GM21381 (cell line): ENCODE data around the gene STK25.

ENCODE experiments used
- ATAC-seq: cut with Tn5 transposase; IDR thresholded peaks from one replicate; pipeline ENCODE4 v1.9.1; 2021; ENCODE audit warnings: mild to moderate bottlenecking, moderate library complexity; ENCODE audit not compliant: unreplicated experiment

Gene STK25

DNA sequence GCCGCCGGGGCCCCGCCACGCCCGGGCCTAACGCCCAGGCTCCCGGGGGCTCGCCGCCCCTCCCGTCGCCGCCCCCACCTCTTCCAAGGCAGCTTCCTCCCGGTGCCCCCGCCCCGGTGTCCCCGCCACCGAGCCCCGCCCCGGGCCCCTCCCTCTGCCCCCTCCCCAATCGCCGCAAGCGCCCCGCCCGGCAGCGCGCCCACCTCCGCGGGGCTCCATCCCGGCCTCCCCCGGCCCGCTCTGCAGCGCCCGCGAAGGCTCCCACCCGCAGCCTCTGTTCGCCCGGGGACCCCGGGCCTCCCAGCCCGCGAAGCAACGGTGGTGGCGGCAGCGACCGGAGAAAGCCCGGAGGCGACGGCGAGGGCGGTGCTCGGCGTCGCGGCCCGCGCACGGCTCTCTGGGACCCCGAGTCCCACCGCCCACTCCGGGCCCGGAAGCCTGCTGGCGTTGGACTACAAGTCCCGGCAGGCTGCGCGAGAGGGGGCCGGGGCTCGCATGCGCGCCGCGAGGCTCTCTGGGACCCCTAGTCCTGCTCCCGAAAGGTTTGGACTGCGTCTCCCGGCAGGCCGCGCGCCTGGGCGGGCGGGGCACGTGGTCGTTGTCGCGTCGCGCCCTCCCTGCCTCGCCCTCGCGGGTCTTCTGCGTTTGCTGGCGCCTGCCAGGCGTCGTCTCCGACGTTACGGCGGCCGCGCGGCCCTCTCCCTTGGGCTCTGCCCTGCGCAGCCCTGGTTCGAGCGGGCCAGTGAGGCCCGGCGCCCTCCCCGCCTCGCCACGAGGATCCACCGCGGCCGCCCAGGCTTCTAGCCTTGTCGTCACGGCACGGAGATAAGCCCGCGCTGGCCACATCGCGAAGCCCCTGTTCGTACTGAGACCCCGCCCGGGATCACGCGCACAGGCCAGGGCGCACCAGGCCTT, at the start of gene STK25:
Gene STK25 (minus strand): TSS at position 345 of the 915 bp plus-strand sequence. CDS start 549 bp downstream, outside the sequence.
- peak; percentile 94 for ATAC-seq

DNA sequence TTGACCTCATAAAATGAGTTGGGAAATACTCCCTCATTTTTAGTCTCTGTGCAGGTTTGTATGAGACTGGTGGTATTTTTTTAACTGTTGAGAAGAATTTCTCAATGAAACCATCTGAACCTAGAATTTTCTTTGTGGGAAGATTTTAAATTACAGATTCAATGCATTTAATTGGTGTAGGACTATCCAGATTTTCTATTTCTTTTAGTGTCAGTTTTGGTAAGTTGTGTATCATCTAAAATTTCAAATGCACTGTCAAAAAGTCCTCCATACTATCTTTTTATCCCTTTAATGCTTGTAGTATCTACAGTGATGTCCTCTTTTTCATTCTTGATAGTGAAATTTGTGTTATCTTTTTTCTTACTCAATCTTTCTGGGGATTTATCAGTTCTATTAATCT, 48.4 kb upstream of the STK25 start:
- no peak for ATAC-seq

DNA sequence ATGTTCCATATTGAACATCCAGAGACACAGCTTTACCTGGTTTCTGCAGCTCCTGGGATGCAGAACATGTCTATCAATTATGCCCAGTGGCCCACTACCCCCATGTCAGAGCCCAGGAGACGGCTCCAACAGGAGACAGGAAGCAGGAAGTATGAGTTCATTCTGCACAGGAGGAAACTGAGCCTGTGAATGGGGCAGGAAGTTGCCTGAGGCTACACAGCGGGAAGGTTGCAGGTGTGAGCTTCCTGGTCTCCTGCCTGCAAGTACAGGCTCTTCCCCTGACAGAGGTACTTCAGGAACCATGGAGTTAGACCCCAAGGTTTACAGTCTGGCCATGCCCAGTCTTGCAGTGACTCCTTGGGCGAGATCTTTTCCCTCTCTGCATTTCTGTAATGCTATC, 47.3 kb upstream of the STK25 start:
- no peak for ATAC-seq

DNA sequence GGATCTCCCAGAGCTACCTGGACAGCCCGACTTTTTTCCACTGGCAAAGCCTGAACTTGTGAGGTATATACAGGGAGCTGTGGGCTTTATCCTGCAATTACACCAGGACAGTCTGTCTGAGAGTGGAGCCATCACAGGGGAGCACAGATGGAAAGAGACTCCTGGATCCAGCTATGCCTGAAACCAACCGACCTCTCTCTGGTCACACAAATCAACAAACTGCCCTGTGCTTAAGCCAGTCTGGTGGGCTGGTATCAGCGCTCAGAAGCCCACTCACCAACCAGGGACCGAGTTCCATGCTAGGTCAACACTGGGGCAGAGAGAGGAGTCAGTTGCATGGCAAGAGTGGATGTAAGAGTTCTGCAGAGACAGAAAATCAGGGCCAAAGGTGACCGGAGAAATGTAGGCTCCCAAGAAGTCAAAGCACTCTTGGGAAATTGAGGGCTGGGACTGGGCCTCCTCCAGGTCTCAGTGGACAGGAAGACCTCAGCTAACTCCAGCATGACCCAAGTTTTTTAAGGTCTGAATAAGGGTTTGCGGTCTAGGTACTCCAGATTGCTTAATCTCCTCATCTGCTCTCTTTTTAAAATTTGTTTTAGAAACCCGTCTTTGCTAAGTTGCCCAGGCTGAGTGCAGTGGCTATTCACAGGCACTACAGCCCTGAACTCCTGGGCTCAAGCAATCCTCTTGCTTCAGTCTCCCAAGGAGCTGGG, 46.4 kb upstream of the STK25 start:
- no peak for ATAC-seq

DNA sequence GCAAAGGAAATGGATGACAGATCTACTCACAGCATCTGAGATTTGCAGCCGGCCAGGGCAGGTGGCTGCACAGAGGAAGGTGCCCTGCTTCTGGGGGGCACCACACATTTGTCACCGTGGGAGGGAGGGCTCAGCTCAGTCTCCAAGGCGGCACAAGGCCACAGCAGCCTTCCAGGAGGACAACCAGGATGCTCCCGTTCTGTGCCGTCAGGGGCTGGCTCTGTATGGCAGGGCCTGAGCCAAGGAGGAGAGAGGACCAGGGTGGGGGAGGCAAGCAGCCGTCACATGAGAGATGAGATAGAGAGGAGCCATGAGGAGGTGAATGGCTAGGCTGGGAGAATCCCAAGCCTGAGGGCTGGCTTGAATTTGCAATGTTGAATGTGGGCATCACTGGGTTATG, 45.6 kb upstream of the STK25 start:
- ATAC-seq: no peak

DNA sequence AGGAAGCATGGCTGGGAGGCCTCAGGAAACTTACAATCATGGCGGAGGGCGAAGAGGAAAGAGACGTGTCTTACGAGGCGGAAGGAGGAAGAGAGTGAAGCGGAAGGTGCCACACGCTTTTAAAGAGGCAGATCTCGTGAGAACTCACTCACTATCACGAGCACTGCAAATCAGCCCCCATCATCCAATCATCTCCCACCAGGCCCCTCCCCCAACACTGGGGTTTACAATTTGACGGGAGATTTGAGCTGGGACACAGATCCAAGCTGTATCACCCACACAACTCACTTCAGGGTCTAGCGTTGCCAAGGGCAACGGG, 45.1 kb upstream of the STK25 start:
- no peak for ATAC-seq

DNA sequence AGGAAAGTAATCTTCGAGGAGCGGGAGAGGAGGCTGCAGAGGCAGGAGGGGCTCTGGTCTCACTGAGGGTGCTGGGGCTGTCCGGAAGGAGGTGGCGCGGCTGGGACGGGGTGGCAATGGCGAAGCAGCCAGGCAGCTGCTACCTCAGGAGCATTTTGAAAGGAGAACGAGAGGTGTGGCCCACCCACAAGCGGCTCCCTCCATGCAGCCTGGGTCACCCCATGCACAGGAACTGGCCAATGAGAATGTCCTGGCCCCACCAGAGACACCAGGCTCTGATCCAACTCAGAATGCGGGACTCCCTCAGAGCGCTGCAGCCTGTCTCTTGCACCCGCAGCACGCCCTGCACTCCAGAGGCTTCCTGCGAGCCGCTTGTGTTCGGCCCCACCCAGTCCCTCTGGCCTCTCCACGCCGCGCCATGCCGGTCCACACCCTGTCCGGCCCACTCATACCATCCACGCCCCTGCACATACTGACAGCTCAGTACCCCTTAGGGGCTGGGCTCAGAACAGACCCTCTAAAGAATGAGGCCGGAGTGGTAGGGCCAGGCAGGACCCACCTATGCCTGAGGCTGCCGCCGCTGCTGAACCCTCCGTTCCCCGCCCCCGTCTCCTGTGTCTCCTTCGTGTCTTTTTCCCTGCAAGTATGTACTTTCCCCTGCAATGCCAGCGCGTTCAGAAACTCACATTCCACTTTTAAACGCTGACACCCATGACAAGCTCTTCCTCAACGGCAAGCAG, 43.8 kb upstream of the STK25 start:
- ATAC-seq: no peak

DNA sequence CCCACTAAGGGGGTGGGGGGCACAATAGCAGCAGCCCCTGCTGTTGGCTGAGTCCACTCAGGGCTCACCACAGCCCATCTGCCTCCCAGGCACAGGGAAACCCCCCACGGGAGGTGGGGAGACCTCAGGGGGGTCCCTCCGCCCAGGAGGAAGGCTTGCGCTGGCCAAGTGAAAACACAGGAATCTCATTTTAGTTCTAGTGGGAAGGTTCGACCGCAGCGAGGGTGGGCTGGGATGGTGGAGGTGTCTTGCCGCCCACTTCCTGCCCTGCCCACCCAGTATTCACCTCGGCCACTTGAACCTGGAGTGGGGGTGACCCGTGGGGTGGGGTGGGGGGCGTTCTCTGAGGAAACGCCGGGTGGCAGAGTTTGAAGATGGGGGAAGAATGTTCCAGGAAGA, 43.2 kb upstream of the STK25 start:
- no peak for ATAC-seq

DNA sequence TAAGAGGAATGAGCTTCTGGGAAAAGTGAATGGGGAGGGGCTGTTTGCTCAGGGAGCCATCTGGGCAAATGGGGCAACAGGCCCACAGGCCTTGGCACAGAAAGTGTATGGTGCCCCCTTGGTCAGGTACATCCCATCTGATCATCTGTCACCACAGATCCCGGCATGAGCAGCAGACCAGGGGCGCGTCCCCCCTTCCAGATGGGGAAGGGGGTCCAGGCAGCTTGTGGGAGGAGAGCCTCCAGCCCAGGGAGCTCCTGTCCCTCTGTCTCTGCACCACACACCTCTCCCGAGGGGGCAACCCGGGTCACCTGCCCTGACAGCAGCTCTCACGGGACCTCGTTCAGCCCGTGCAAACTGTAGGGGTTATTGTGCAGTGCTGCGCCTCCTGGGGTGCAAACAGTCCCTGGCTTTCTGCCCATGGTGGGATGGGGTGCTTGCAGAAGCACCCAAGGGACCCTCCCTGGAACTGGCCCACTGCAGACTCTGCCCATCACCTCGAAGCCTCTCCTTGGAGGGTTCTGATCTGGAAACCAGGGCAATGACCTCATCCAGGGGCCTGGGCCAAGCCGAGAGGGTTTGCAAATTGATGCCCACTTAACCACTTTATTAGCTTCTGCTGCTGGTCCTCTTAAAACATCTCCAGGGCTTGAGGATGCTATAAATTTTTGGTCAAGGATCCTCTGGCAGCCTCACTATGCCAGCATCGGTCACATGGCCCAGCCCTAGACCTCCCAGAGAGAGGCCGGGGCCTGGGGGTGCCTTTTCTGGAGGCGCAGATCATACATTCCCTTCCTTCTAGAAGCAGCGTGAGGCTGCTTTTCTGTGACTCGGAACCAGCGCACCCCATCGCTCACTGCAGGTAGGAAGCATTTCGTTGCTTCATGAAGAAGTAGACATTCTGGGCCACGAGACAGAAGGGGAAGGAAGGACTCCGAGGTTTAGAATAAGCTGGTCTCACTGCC, 42.5 kb upstream of the STK25 start:
- ATAC-seq: no peak

DNA sequence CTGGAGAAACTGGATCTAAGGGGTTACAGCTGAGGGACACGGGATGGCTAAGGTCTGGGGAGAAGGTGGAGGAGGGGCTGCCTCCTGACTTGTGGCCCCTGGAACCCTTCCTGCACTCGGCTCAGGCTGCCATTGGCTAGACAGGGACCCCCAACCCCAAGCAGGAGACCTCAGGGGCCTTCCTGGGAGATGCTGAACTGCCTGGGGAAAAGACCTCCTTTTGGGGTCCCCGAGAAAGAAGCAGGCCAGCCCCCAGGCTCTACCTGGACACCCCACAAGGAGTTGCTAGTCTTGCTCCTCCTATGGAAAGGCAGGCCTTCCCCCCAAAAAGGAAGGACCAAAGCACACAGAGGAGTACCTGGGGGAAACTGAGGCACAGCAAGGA, 40.1 kb upstream of the STK25 start:
- no peak for ATAC-seq

DNA sequence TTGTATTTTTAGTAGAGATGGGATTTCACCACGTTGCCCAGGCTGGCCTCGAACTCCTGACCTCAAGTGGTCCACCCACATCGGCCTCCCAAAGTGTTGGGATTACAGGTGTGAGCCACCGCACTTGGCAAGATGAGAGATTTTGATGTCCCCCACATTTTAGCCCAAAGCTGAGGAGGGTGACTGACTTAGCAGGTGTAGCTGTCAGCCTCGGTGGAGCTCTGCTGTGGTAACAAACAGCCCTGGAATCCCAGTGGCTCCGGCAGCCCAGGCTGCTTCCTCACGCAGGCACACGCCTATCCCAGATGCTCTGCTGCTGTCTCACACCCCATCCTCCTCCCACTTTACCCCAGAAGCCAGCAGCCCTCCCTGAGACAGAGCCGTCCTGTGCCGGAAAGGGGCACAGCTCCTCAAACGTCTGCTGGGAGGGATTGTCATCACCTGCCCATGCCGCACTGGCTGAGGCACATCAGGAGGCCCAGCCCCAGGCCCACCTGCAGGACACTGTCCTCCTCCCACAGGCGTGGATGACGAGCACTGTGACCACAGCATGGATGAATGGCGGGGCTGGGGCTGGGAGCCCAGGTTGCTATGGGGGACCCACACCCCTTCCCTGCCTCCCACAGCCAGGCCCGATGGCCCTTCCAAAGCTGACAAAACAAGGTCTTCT, 39.5 kb upstream of the STK25 start:
- ATAC-seq: no peak

DNA sequence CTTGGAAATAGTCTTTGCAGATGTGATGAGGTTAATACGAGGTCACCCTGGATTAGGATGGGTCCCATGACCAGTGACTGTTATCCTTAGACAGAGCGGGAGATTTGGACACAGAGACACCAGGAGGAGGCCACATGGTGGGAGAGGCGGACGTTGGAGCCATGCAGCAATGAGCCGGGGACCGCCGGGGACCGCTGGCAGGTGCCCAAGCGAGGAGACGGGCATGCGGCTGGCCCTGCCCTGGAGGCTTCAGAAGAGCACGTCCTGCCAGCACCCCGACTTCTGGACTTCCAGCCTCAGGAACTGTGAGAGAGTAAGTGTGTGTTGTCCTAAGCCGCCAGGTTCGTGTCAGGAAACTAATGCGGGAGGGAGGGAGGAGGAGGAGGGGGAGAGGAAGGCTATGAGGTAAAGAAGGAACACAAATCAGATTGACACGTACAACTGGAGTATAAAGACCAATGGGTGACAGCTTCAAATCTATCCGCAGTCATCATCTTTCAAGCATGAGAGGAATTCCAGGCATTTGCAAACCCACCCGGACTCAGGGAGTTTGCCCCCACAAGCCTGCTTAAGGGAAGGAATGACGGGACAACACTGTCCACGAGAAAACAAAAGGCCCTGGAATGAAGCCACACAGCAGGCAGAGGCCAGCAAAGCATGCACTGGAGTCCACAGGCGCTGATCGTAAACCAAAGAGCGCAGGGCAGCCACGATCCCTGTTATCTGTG, 38.6 kb upstream of the STK25 start:
- no peak for ATAC-seq

DNA sequence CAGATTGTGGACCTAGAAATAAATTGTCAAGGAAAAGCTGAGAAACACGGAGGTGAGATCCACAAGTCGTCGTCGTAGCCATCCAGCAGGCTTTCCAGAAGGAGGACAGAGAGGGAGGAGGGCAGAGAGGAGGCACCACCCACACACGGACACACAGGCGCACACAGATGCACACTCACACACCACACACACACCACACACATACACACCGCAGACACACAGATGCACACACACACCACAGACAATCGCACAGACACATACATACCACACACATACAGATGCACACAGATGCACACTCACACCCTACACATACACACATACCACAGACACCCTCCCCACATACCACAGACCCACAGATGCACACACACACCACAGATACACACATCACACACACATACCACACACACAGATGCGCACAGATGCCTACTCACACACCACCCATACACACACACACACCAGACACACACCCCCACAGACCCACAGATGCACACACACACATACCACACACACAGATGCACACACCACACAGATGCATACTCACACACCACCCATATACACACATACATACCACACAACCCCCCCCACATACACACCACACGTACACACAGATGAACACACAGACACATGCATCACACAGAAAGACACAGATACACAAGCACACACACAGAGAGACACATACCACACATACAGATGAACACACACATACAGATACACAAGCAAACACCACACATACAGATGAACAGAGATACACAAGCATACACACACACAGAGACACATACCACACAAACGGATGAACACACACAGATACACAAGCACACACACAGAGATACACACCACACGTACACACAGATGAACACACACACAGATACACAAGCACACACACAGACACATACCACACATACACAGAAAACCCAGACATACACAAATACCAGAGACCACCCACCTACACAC, 37.4 kb upstream of the STK25 start:
- no peak for ATAC-seq

DNA sequence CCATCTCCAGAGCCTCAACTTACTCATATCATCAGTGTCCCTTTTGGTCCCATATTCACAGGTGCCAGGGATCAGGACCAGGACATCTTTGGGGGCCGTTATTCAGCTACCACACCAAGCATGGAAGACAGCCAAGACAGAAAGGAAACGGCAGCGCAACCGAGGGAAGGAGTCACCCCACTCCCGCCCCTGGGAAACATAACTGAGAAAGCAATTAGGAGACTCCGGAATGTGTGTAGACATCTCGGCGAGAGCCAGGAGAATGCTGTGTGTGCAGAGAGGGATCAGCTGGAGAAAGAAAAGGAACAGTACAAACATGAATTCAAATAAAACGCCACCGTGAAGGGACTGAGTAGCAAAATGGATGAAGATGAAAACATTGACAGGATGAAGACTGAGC, 36.7 kb upstream of the STK25 start:
- ATAC-seq: no peak

DNA sequence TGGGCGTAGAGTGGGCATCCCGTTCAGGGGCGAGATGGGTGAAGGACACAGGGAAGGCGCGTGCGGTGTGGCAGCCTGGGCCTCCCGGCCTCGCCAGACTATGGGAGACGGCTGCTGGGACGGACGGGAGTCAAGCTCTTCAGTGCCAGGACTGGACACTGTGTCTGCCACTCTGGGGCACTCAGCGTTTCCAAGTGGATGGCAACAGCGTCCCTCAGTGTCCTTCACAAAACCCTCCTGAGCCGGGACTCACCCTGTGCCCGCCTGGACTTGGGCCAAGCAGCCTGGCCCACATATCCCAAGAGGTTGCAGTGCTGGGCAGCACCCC, 33.9 kb upstream of the STK25 start:
- ATAC-seq: no peak

DNA sequence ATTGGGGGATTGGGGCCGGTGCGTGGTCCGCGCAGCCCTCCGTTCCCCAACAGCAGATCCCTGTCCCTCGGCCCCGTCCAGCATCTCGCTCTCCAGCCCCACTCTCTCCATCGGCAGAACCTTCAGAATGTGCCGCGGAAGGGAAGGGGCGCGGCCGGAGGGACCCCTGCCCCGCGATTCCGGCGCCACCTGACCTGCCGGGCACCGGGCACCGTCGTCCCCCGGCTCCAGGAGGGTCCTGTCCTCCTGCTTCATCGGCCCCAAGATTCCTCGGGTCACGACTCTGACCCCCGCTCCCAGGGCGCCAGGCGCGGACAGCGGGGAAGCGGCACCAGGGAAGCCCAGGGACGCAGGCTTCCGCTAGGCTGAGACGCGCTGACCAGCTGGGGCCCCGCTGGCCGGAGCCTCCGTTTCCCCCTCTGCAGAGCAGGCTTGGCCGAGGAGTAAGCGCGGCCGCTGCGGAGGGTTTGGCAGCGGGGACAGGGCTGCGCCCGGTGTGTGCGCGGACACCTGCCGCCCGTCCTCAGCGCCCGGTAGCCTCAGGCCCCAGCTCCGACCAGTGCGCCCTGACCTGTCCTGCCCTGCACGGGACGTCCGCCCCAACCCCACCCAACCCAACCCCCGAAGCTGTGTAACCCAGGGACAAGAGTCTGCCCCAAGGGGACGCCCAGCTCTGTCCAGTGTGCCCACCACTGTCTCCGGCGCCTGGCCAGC, 33.3 kb upstream of the STK25 start:
- ATAC-seq: no peak

DNA sequence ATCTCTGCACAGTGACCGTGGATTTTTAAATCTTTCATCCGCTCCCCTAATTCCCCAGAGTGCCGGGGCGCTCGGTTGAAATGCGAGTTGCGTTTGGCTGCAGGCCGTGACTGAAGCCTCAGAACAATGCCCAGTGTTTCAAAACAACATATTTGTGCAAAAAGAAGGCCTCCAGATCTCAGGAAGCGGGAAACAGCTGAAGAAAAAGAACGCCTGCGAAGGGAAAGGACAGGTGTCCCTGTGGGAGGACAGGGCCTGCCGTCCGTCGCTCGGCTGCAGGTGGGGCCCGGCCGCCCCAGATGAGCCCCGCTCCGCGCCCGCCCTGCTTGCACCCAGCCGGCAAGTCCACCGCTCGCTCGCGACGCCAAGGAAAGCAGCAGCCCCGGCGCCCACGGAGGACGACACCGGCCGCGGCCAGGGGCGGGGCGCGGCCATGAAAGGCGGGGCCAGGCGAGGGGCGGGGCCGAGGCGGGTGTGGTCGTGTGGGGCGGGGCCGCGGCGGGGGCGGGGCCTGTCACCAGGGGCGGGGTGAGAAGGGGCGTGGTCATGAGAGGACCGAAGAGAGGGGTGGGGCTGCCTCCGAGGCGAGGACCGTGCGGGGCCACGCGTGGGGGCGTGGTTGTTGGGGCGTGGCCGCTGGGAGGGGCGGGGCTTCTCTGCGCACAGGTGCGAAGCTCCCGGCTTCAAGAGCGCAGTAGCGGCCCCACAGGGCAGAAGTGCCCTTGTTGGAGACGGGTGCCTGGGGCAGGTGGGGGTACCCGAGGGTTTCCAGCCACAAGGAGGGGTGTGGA, 32.6 kb upstream of the STK25 start:
- ATAC-seq: no peak
